GM19438 (cell line): Measurements from ENCODE around the gene C15orf40.
"Not testable (repeated sequence)": the region's sequence is repeated elsewhere in the genome, so short reads cannot be mapped to it uniquely, and the experiment has no call there.

Experiments used
- ATAC-seq: cut with Tn5 transposase; IDR thresholded peaks from one replicate; pipeline ENCODE4 v1.9.1; 2021; ENCODE audit warnings: low read depth; ENCODE audit not compliant: unreplicated experiment

C15orf40 gene

DNA sequence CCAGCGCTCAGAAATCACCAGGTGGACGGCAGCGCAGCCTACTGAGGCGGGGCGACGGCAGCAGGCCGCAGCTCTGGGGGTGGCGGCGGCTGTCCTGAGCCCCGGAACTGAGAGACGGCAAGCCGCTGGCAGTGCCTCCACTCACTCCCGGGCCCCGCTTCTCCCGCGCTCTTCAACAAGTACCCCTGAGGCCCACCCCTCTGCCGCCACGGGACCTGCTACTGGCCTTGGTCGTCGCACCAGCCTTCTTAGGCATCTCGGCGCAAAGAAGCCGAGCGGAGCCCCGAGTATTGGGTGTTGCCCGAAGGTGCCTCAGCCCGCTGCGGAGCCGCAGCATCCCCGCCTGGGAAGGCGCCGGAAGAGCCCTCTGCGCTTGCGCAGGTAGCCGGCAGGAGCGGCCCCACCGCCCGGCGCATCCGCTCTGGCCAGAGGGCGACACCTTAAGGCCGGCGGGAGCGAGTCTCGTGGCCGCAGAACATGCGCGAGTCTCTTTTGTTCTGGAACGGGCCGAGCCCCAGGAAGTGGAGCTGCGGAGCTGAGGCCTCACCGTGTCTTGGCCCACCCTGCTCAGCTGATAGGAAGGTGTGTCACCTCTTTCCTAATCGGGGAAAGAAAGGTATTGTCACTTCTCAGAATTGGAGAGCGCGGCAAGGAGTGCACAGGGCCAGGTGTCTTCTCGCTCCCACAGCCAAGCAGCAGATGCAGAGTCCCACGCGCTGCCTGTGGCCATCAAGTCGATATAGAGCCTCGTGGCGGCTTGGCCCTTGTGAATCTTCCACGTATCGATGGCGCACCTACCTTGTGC, at the start of gene C15orf40:
Gene C15orf40 (minus strand): TSS at position 369 of the 805 bp plus-strand sequence. CDS start 32 bp downstream, at position 337.
- ATAC-seq: peak; percentile 79

DNA sequence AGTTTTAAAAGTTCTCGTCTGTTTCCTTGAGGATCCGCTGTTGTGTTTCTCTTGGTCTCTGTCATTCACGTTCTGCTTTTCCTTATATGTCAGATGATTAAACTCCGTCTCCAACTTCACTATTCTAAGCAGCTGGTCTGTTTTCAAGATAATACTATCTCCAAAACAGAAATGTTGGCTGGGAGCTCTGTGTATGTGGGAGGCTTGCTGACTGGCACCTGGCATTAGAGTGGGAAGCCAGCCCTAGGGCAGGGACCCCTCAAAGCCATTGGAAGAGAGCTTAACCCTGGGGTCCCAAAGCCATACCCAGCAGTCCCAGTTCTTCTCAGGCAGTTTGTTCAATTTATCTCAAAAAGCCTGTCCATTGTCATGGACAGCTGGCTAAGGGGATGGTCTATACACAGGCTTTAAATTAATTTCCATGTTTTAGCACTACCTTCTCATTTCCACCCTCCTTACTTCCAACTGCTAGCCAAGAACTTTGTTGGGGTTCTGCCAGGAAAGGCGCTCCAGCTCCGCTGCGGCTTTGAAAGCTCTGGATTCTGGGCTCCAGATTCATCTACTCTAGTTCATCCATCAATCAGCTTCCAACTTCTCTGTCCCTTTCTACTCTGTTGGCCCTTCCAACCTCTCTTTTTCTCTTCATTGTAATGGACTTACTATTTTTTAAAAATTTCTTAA, 46.4 kb upstream of the C15orf40 start:
- ATAC-seq: no peak

DNA sequence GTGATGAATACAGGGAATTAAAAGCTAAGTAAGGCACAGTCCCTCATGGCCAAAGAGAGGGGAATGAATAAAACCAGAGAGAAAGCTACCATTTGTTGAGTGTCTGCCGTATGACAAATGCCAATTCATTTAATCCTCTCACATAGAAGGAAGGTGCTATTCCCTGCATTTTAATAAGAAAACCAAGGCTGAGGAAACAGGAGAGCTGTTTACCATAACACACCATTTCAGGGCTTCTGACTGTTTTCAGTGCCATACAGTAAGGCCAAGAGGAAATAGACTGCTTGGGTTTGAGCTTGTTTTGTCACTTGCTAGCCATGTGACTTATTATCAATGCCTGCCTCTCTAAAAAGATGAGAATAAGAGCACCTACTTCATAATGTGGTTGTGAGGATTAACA, 45.6 kb upstream of the C15orf40 start:
- ATAC-seq: no peak

DNA sequence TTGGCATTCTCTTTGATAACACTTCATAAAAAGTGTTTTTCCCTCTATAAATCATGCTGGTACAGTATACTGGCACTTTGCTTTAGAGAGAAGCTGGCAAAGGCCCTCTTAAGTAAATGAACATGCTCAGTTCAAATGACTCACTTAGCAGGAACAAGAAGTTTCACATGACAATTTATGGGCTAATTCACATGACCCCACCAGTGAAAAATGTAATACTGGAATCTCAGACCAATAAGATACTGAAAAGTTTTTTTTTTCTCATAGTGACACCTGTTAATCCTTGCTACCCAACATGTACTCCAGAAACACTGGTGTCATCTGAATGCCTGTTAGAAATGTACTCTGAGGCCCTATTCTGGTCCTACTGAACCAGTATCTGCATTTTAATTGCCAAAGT, 41.7 kb upstream of the C15orf40 start:
- no peak for ATAC-seq

DNA sequence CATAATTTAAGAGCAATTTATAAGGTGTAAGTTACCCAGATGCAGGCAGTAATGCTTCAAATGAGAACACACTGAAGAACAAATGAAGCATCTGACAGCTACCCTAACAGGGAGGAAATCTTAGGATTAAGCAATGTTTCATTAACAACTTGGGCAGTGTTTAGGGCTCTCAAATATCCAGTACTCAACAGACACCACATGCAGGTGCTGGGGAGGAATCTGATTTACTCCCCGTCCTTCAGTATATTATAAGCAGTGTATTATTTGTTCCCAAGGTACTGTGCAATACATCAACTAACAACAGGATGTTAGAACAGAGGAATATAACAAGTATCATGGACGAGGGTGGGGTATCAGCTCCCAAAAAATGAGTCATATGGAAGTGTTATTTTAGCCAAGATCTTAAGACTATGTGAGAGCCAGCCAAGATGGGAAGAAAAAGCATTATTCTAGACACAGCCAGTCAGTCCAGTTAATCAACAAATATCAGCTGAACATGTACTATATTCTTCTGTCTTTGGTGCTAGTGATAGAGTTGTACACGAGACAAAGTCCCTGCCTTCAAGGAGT, 35.2 kb upstream of the C15orf40 start:
- no peak for ATAC-seq

DNA sequence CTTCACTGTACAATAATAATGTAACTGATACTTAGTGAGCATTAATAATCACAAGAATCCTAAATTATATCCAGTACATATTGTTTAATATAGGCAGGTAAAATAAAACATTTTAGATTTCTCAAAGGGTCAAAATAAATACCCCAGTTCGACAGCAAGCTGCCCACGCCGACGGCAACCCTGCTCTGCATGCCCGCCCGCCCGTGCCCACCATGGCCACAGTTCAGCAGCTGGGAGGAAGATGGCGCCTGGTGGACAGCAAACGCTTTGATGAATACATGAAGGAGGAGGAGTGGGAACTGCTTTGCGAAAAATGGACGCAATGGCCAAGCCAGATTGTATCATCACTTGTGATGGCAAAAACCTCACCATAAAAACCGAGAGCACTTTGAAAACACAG, 32.7 kb upstream of the C15orf40 start:
- no peak for ATAC-seq

DNA sequence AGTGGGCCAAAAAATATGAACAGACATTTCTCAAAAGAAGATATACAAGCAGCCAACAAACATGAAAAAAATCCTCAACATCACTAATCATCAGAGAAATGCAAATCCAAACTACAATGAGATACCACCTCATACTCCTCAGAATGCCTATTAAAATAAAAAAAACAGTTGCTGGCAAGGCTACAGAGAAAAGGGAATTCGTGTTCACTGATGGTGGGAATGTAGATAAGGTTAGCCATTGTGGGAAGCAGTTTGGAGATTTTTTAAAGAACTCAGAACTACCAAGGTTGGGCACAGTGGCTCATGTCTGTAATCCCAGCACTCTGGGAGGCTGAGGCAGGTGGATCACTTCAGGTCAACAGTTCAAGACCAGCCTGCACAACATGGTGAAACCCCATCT, 27.8 kb upstream of the C15orf40 start:
- no peak for ATAC-seq

DNA sequence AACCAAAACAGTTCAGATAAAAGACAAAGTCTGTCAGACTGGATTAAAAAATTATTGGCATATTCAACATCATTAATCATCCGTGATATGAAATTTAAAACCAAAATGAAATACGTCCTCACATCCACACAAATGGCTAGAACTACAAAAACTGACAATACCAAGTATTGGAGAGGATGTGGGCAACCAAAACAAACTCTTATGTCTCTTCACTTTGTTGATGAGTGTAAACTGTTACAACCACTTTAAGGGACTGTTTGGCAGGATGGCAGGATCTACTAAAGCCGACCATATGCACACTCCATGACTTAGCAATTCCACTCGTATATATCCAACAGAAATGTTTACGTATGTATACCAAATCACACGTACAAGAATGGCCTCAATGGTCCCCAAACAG, 24.8 kb upstream of the C15orf40 start:
- ATAC-seq: no peak

DNA sequence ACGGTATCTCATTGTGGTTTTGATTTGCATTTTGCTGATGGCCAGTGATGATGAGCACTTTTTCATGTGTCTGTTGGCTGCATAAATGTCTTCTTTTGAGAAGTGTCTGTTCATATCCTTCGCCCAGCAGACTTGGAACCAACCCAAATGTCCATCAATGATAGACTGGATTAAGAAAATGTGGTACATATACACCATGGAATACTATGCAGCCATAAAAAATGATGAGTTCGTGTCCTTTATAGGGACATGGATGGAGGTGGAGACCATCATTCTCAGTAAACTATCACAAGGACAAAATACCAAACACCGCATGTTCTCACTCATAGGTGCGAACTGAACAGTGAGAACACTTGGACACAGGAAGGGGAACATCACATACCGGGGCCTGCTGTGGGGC, 19.8 kb upstream of the C15orf40 start:
- not testable (repeated sequence) for ATAC-seq

DNA sequence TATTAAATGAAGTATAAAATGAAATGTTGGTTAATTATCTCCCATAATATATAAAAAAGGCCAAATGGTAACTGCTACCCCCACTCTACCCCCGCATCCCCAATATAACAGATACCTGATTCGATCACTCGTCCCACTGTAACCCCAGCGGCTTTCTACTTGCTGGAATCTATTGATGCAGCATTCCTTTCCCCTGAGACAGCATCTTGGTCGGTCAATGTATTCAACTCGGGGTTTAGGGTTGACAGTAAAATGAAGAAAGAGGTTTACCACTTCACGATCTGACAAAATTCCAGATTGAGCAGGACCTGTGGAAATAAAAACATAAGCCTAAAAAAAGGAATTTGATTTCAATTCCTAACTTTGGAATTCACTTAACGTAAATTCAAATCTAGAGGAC, 18.6 kb upstream of the C15orf40 start:
- ATAC-seq: no peak

DNA sequence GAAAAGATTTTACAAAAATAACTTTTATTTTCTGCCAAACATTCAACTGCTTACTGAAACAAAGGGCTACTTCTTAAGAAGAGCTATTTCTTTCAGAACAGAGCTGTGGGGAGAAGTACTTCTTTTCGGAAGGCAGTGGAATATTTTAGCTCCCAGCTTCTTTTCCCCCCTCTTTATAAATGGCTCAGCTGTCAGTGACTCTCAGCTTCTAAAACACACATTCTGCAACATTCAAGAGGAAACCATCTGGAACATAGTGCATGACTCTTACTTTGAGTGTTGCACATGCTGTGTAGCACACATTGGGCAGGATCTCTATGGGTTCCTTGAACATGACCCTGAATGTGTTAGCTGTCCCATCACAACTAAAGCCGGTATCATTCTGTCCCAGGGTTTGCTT, 7.0 kb upstream of the C15orf40 start:
- ATAC-seq: no peak

DNA sequence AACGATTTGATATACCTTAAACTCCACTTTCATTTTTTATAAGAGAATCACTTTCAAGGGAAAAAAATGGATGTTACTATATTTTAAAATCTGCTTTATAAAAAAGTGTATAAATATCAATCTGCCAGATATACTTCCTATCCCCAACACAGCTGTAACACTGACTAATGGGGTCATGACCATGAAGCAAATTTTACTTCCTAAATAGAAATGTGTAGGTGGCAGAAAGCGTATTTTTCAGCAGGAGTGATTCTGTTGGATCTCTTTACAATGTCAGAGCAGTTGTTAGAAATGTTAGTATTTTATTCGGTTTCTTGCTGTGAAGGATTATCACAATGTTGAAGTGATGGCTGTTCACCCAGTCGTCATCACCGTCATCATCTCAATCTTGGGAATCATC, 5.5 kb upstream of the C15orf40 start:
- ATAC-seq: no peak

DNA sequence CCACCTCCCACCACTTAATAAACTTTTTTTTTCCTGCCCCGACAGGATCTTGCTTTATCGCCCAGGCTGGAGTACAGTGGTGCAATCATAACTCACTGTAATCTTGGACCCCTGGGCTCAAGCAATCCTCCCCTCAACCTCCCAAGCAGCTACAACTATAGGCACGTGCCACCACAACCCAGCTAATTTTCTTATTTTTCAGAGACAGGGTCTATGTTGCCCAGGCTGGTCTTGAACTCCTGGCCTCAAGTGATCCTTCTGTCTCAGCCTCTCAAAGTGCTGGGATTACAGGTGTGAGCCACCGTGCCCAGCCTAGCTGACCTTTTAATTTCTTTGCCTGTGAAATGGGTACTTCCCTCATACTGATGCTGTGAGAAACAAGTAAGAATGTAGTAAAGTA, 3.9 kb upstream of the C15orf40 start:
- no peak for ATAC-seq

DNA sequence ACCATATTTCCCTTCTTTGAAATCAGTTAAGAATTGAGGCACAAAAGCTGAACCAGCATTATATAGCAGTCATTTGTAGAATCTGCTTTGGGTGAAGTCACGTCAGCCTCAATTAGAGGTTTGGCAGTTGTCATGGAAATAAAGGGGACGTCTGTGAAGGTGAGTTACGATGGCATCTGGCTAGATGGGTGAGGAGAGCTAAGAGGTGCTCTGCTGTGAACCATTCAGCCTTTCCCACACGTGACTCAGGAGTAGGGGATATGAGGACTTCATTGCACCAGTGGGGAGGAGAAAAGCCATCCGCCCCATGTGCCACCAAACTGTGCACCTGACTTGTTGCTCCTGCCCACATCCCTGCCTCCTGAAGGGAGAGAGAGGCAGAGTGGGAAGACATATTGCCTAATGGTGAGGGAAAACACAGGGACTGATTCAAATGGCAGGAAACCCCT, 2.8 kb upstream of the C15orf40 start:
- ATAC-seq: no peak

DNA sequence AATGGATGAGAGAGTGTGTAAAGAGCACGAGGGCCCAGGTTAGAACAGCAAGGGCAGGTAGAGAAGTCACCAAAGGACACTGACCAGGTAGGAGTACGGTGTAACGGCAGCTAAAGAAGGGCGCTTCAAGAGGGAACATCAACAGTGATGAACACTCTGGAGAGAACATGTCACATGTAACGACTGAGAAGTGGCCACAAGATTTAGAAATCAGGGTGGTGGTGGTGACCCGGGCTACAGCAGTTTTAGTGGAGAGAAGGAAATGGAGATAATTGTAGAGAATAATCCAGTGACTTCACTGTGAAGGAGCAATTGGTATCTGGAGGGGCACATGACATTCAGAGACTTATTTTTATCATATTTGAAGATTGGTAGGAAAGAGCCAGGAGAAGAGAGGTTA, 1.2 kb upstream of the C15orf40 start:
- ATAC-seq: no peak

DNA sequence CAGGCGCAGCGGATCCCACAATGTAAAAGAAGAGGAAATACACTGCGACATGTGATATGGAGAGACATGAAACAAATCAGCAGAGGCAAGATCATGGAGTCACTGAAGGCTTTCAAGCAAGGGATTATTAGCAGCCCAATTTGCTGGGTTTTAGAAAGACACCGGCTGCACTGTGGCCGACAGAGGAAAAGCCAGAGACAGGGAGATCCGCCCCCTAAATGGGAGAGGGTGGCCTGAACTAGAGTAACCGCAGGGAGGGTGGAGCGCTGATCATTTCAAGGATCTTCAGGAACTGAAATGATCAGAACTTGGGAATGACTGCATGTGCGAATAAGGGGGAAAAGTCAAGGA, 612 bp upstream of the C15orf40 start:
- no peak for ATAC-seq

DNA sequence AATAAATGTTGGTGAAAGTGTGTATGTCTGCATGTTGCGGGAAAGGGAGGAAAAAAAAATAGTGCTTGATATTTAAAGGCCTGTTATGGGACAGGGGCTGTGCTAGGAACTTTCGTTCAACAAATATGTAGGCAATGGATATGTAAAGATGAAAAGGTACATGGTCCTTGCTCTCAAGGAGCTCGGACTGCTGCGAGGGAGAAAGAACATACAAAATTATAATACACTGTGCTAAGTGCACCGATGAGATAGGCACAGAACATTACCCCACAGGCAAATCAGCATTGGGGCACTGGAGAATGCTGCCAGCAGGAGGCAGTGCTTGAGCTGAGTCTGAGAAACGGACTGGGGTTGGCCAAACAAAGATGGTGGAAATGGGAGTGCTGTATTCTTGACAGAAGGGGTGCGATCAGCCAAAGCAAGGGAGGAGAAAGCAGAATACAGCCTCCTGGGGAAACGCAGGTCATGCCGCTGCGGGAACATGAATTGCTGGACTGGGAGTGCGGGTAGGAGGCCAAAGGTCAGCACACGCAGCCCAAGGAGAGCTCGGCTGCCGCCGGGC, 649 bp downstream of the C15orf40 start:
- peak; percentile 65 for ATAC-seq

DNA sequence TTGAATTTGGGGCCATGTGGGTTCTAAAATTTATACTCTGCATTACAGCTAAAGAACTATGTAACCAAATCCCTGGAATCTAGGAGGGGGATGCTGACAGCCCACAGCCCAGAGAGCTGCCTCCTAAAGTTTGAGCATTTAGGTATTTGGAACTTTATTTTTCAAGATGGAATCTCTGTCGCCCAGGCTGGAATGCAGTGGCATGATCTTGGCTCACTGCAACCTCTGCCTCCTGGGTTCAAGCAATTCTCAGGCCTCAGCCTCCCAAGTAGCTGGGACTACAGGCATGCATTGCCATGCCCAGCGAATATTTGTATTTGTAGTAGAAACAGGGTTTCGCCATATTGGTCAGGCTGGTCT, 10.8 kb downstream of the C15orf40 start:
- not testable (repeated sequence) for ATAC-seq

DNA sequence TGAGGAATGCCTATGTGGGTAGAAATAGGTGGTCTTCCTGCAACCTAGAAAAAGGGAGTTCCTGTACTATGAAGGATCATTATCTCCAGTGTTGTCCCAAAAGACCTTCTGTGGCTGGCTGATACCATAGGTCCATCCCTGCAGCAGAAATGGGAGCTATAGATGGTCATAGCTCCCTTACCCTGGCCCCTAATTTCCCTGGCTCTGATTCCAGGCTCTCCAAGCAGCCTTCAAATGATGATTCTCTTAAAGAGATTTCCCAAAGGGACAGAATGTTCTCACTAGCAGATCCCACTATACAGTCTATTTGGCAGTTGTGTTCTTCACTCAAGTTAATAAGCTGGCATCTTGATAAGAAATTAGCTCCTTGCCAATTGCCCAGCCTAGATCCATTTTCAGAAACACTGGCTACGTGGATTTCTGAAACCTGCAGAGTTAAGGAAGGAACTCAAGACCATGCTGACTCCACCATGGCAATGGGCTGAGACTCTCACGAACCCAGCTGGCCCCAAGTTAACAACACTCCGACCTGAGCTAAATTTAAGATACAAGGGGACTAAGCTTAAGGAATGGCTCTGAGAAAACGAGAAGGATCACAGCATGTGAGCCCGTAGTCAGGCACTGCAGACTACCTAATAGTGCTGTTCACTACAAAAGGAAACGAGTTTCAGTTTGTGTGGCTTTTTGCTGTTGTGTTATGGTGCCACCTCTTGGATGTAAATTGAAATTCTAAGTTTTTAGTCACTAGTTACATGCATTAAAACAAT, 11.4 kb downstream of the C15orf40 start:
- ATAC-seq: peak; percentile 66

DNA sequence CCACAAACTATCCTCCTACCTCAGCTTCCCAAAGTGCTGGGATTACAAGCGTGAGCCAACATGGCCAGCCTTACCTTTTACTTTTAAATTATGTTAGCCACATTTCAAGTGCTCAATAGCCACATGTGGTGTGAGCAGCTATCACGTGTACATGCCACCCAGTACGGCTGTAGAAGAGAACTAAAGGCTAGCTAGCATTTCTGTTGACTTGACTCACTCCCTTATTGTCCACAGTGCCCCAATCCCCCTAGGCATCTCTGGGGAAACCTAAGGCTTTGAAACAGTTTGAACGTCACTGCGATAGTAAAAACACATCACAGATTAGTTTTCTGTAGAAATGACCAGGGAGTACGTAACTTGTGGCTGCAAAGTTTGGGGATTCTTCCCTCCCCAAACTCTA, 12.0 kb downstream of the C15orf40 start:
- ATAC-seq: no peak

DNA sequence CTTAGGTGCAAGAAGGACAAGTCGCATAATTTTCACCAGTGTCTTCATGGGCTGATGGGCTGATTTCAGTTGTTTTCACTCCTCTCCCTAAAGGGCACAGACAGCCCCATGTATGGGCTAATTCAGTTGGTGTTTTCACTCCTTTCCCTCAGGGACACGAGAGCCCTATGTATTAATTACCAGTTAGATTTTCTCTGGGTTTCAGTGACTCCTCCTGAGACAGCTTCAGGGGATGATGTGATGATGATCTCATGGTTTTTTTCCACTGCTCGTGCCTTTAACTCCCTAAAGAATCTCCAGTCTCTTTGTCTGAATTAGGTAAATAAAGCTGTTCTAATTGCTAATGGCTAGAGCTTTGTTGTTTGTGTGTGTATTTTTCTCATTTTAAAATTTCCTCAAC, 15.5 kb downstream of the C15orf40 start:
- no peak for ATAC-seq
